ENCODE measurements around the gene BCAS4. TPM values are rescaled to one million over a fixed set of nuclear protein-coding genes. Genes with fewer than 3 reads are reported as not detected.

The BCAS4 gene, protein sequence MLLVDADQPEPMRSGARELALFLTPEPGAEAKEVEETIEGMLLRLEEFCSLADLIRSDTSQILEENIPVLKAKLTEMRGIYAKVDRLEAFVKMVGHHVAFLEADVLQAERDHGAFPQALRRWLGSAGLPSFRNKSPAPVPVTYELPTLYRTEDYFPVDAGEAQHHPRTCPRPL
- 24.9 to 31.9 TPM (median 29.9 TPM) in 5 replicates for total RNA-seq (2022; extraction: Qiagen RNA extraction; ENCODE audit: low read depth)

DNA sequence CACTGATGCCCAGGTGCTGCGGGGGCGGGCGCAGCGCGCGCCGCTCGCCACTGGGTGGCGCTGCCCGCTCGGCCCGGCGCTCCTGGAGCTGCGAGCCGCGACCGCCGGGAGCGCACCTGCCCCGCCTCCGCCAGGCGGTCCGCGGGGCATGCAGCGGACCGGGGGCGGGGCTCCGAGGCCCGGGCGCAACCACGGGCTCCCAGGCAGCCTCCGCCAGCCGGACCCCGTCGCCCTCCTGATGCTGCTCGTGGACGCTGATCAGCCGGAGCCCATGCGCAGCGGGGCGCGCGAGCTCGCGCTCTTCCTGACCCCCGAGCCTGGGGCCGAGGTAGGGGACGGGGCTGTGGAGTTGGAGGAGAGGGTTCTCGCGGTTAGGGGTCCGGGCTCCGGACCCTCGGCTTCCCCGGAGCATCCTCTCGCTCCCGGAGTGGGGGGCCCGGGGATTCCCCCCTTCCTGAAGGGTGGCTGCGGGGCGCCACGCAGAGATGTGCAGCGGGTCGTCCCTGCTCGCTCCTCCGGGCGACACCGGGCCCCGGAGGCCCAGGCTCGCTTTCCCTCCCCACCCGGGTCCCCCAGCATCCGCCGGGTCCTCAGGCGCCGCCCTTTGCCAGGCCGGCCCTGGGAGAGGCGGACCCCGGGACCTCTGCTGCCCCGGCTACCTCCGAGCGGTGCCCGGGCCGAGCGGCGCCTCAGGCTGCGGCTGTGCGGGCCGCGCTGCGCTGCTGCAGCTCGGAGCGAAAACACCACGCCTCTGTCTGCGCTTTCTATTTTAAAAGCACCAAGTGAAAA is at the start of gene BCAS4:
TSS of gene BCAS4 (plus strand) at position 216 of the 789 bp plus-strand sequence. CDS start at position 239, 23 bp downstream.

Other genes with a start within 250 kb of the BCAS4 start
- gene RIPOR3, start 103.5 kb upstream of the BCAS4 start, total RNA-seq (2022; extraction: Qiagen RNA extraction; ENCODE audit: low read depth) = 0.06 TPM in 1 of 5 replicates, not detected in the others
- gene PARD6B, start 63.5 kb upstream of the BCAS4 start, total RNA-seq (2022; extraction: Qiagen RNA extraction; ENCODE audit: low read depth) = 2.7 to 4.6 TPM (median 3.1 TPM) in 5 replicates
- 43.8 to 50.5 TPM (median 45.7 TPM) in 5 replicates for gene ADNP, start 136.4 kb downstream of the BCAS4 start, total RNA-seq (2022; extraction: Qiagen RNA extraction; ENCODE audit: low read depth)
- gene DPM1, start 163.5 kb downstream of the BCAS4 start, total RNA-seq (2022; extraction: Qiagen RNA extraction; ENCODE audit: low read depth) = 70.6 to 86.5 TPM (median 75.2 TPM) in 5 replicates
- gene MOCS3, start 163.8 kb downstream of the BCAS4 start, total RNA-seq (2022; extraction: Qiagen RNA extraction; ENCODE audit: low read depth) = 6.0 to 6.6 TPM (median 6.4 TPM) in 5 replicates
- 15.5 to 27.0 TPM (median 18.8 TPM) in 5 replicates for gene KCNG1, start 228.0 kb downstream of the BCAS4 start, total RNA-seq (2022; extraction: Qiagen RNA extraction; ENCODE audit: low read depth)